Endothelial cell (in vitro differentiated cells): ENCODE data around the gene KCNMA1. TPM values are rescaled to one million over a fixed set of nuclear protein-coding genes. Genes with fewer than 3 reads are reported as not detected.

Experiments
- DNase-seq: peaks from one replicate; pipeline ENCODE4 v3.0.0; 2021; ENCODE audit warnings: low spot score
- H3K27ac Mint-ChIP-seq: one replicate; pipeline ENCODE4 v1.8.0; 2021; ENCODE audit warnings: mixed read lengths, inconsistent platforms; ENCODE audit not compliant: unreplicated experiment
- H3K27me3 Mint-ChIP-seq: one replicate; pipeline ENCODE4 v1.8.0; 2021; ENCODE audit warnings: mild to moderate bottlenecking, moderate library complexity, mixed read lengths, inconsistent platforms; ENCODE audit not compliant: unreplicated experiment
- H3K36me3 Mint-ChIP-seq: one replicate; pipeline ENCODE4 v1.8.0; 2021; ENCODE audit warnings: mild to moderate bottlenecking, low read depth, mixed read lengths, inconsistent platforms; ENCODE audit not compliant: unreplicated experiment
- H3K4me1 Mint-ChIP-seq: one replicate; pipeline ENCODE4 v1.8.0; 2021; ENCODE audit warnings: mild to moderate bottlenecking, mixed read lengths, inconsistent platforms; ENCODE audit not compliant: unreplicated experiment
- H3K4me3 Mint-ChIP-seq: one replicate; pipeline ENCODE4 v1.8.0; 2021; ENCODE audit warnings: mild to moderate bottlenecking, mixed read lengths, inconsistent platforms; ENCODE audit not compliant: unreplicated experiment
- H3K9me3 Mint-ChIP-seq: one replicate; pipeline ENCODE4 v1.8.0; 2021; ENCODE audit warnings: mixed read lengths, inconsistent platforms; ENCODE audit not compliant: unreplicated experiment
- CTCF ChIP-seq: fragments of 200-600 bp; sonication (generic); IDR thresholded peaks from one replicate; pipeline ENCODE4 v1.5.0; 2021; ENCODE audit warnings: antibody characterized with exemption; ENCODE audit not compliant: unreplicated experiment
- total RNA-seq: library from RNA; stranded (reverse); fragmentation: NEBNext Ultra II Directional; extraction: Animal tissue kit (Norgen Biotek cat#: 25700); gene quantifications from one replicate; pipeline ENCODE4 v1.2.1, GENCODE V29; 2021; ENCODE audit not compliant: unreplicated experiment

KCNMA1 gene
- total RNA-seq, 1 donor from 2014 or later: 5.1 TPM

GRCh38 chr10:77237120-77237519, 400.5 kb downstream of the KCNMA1 start:
- no peak for TF ChIP-seq CTCF
- no peak for DNase-seq
- H3K9me3 Mint-ChIP-seq: no peaks in the 10 kb centered on the region
- no peak overlapping the region for H3K27ac Mint-ChIP-seq
- no peak overlapping the region for H3K4me3 Mint-ChIP-seq
- H3K36me3 Mint-ChIP-seq: no peaks in the 10 kb centered on the region
- H3K27me3 Mint-ChIP-seq: peaks cover 1% of the 10 kb centered on the region
- no peaks in the 10 kb centered on the region for H3K4me1 Mint-ChIP-seq

GRCh38 chr10:77236700-77237099, 400.9 kb downstream of the KCNMA1 start:
- H3K36me3 Mint-ChIP-seq: no peaks in the 10 kb centered on the region
- H3K4me1 Mint-ChIP-seq: no peaks in the 10 kb centered on the region
- H3K27ac Mint-ChIP-seq: no peak overlapping the region
- H3K9me3 Mint-ChIP-seq: no peaks in the 10 kb centered on the region
- no peak for TF ChIP-seq CTCF
- no peak overlapping the region for H3K4me3 Mint-ChIP-seq
- DNase-seq: no peak
- H3K27me3 Mint-ChIP-seq: peaks cover 1% of the 10 kb centered on the region

- TF ChIP-seq CTCF: no peak
- H3K4me1 Mint-ChIP-seq: no peaks in the 10 kb centered on the region
- no peak for DNase-seq
- no peak overlapping the region for H3K27ac Mint-ChIP-seq
- H3K4me3 Mint-ChIP-seq: no peak overlapping the region
- no peaks in the 10 kb centered on the region for H3K9me3 Mint-ChIP-seq
- H3K36me3 Mint-ChIP-seq: no peaks in the 10 kb centered on the region
- peaks cover 1% of the 10 kb centered on the region for H3K27me3 Mint-ChIP-seq
Observed at GRCh38 chr10:77236029-77236428, 401.6 kb downstream of the KCNMA1 start.

GRCh38 chr10:77234599-77234998, 403.0 kb downstream of the KCNMA1 start:
- no peak overlapping the region for H3K27ac Mint-ChIP-seq
- peaks cover 1% of the 10 kb centered on the region for H3K27me3 Mint-ChIP-seq
- no peak for TF ChIP-seq CTCF
- H3K36me3 Mint-ChIP-seq: no peaks in the 10 kb centered on the region
- H3K4me1 Mint-ChIP-seq: no peaks in the 10 kb centered on the region
- no peaks in the 10 kb centered on the region for H3K9me3 Mint-ChIP-seq
- no peak overlapping the region for H3K4me3 Mint-ChIP-seq
- DNase-seq: no peak

- peaks cover 1% of the 10 kb centered on the region for H3K27me3 Mint-ChIP-seq
- no peaks in the 10 kb centered on the region for H3K36me3 Mint-ChIP-seq
- TF ChIP-seq CTCF: no peak
- no peaks in the 10 kb centered on the region for H3K9me3 Mint-ChIP-seq
- DNase-seq: no peak
- H3K27ac Mint-ChIP-seq: no peak overlapping the region
- H3K4me3 Mint-ChIP-seq: no peak overlapping the region
- H3K4me1 Mint-ChIP-seq: no peaks in the 10 kb centered on the region
Observed at GRCh38 chr10:77233466-77233865, 404.1 kb downstream of the KCNMA1 start.
